Measurements from ENCODE around the gene KRTAP9-2.
"Not testable (repeated sequence)": the region's sequence is repeated elsewhere in the genome, so short reads cannot be mapped to it uniquely, and the experiment has no call there.

KRTAP9-2 gene

GRCh38 chr17:41226598-41227095 is at the start of gene KRTAP9-2:
KRTAP9-2 (plus strand) TSS chr17:41226648; CDS start chr17:41226655, 7 bp downstream.
- not testable (repeated sequence) for DNase-seq

GRCh38 chr17:41176744-41177387 is 49.6 kb upstream of the KRTAP9-2 start:
- no peak for DNase-seq

GRCh38 chr17:41177727-41178271 is 48.6 kb upstream of the KRTAP9-2 start, which contains the start of gene KRTAP4-2:
KRTAP4-2 (minus strand) TSS chr17:41178221; CDS start chr17:41178164, 57 bp downstream.
- no peak for DNase-seq

- no peak for DNase-seq
Measured at GRCh38 chr17:41178341-41178740, 48.1 kb upstream of the KRTAP9-2 start.

GRCh38 chr17:41178843-41179616 is 47.4 kb upstream of the KRTAP9-2 start:
- no peak for DNase-seq

- no peak for DNase-seq
Measured at GRCh38 chr17:41184480-41184961, 41.9 kb upstream of the KRTAP9-2 start, which contains the start of gene KRTAP4-1. KRTAP4-1 (minus strand) TSS chr17:41184911; CDS start chr17:41184854, 57 bp downstream.

- no peak for DNase-seq
Measured at GRCh38 chr17:41185001-41185400, 41.4 kb upstream of the KRTAP9-2 start.

GRCh38 chr17:41186872-41187271 is 39.6 kb upstream of the KRTAP9-2 start:
- DNase-seq = no peak

GRCh38 chr17:41189837-41190318 is 36.6 kb upstream of the KRTAP9-2 start, which contains the start of gene KRTAP9-1:
KRTAP9-1 (plus strand) TSS chr17:41189887; CDS start chr17:41189887, 0 bp downstream.
- DNase-seq = not testable (repeated sequence)

- no peak for DNase-seq
Measured at GRCh38 chr17:41190328-41190727, 36.1 kb upstream of the KRTAP9-2 start.

GRCh38 chr17:41196068-41196467 is 30.4 kb upstream of the KRTAP9-2 start:
- no peak for DNase-seq

- DNase-seq = no peak
Measured at GRCh38 chr17:41199421-41200078, 26.9 kb upstream of the KRTAP9-2 start.

GRCh38 chr17:41211845-41212466 is 14.5 kb upstream of the KRTAP9-2 start:
- DNase-seq = no peak

GRCh38 chr17:41212524-41213169 is 13.8 kb upstream of the KRTAP9-2 start:
- no peak for DNase-seq

- DNase-seq = no peak
Measured at GRCh38 chr17:41215681-41216080, 10.8 kb upstream of the KRTAP9-2 start.

GRCh38 chr17:41223821-41224220 is 2.6 kb upstream of the KRTAP9-2 start:
- DNase-seq = no peak

GRCh38 chr17:41226051-41226450 is 397 bp upstream of the KRTAP9-2 start:
- DNase-seq = no peak

GRCh38 chr17:41230094-41230493 is 3.6 kb downstream of the KRTAP9-2 start:
- DNase-seq = no peak

GRCh38 chr17:41231731-41232130 is 5.3 kb downstream of the KRTAP9-2 start:
- DNase-seq = no peak

- not testable (repeated sequence) for DNase-seq
Measured at GRCh38 chr17:41232399-41233105, 6.1 kb downstream of the KRTAP9-2 start, which contains the start of gene KRTAP9-3. KRTAP9-3 (plus strand) TSS chr17:41232449; CDS start chr17:41232502, 53 bp downstream.

- DNase-seq = not testable (repeated sequence)
Measured at GRCh38 chr17:41237116-41237515, 10.7 kb downstream of the KRTAP9-2 start.
